Activated naive CD4-positive, alpha-beta T cell treated with anti-CD3 and anti-CD28 coated beads, Interleukin-2, amount 50 U/mL, for 16 hours (primary cell): ENCODE data around the gene MRPL52.
"Not testable (repeated sequence)": the region's sequence is repeated elsewhere in the genome, so short reads cannot be mapped to it uniquely, and the experiment has no call there.

Experiments used
- DNase-seq: peaks from one replicate; pipeline ENCODE4 v3.0.0-alpha.2; 2020

MRPL52 gene

GRCh38 chr14:22812744-22813143, 16.9 kb upstream of the MRPL52 start:
- DNase-seq, result no peak

- no peak for DNase-seq
Observed at GRCh38 chr14:22813145-22813544, 16.5 kb upstream of the MRPL52 start.

GRCh38 chr14:22814373-22814772, 15.3 kb upstream of the MRPL52 start:
- DNase-seq, result no peak

GRCh38 chr14:22814941-22815713, 14.6 kb upstream of the MRPL52 start, which contains the start of gene SLC7A7:
Gene SLC7A7 (minus strand): TSS chr14:22815435. CDS start chr14:22813398, 2,037 bp downstream.
- no peak for DNase-seq

GRCh38 chr14:22819151-22819988, 10.3 kb upstream of the MRPL52 start:
- no peak for DNase-seq

- DNase-seq, result no peak
Observed at GRCh38 chr14:22820731-22821130, 9.0 kb upstream of the MRPL52 start.

GRCh38 chr14:22821193-22822015, 8.3 kb upstream of the MRPL52 start:
- DNase-seq, result no peak

GRCh38 chr14:22822016-22822570, 7.6 kb upstream of the MRPL52 start:
- no peak for DNase-seq

GRCh38 chr14:22822571-22823098, 7.1 kb upstream of the MRPL52 start:
- peak; percentile 68 for DNase-seq

GRCh38 chr14:22824711-22825359, 4.9 kb upstream of the MRPL52 start:
- no peak for DNase-seq

GRCh38 chr14:22829076-22829660, 519 bp upstream of the MRPL52 start:
- DNase-seq, result not testable (repeated sequence)

GRCh38 chr14:22830443-22831010, 840 bp downstream of the MRPL52 start:
- DNase-seq, result no peak

GRCh38 chr14:22835505-22835904, 5.8 kb downstream of the MRPL52 start:
- no peak for DNase-seq

- DNase-seq, result no peak
Observed at GRCh38 chr14:22836301-22837113, 6.8 kb downstream of the MRPL52 start, which contains the start of gene MMP14. Gene MMP14 (plus strand): TSS chr14:22836585. CDS start chr14:22836818, 233 bp downstream.

GRCh38 chr14:22837114-22837749, 7.5 kb downstream of the MRPL52 start:
- peak; percentile 23 for DNase-seq

- no peak for DNase-seq
Observed at GRCh38 chr14:22837750-22838538, 8.3 kb downstream of the MRPL52 start.

GRCh38 chr14:22838631-22839041, 8.9 kb downstream of the MRPL52 start:
- DNase-seq, result no peak

- no peak for DNase-seq
Observed at GRCh38 chr14:22839159-22839779, 9.6 kb downstream of the MRPL52 start.
